Rectal smooth muscle tissue (tissue), 1 donor: Measurements from ENCODE around the gene ARL16.

ENCODE experiments used
- H3K27ac ChIP-seq: one replicate; pipeline ENCODE4 v1.7.0; 2013; ENCODE audit warnings: low read depth, low read length, inconsistent platforms
- H3K27me3 ChIP-seq: one replicate; pipeline ENCODE4 v1.7.0; 2013; ENCODE audit warnings: low read length; ENCODE audit not compliant: control insufficient read depth, insufficient read depth
- H3K36me3 ChIP-seq: one replicate; pipeline ENCODE4 v1.7.0; 2013; ENCODE audit warnings: low read length; ENCODE audit not compliant: control insufficient read depth, insufficient read depth
- H3K4me1 ChIP-seq: one replicate; pipeline ENCODE4 v1.7.0; 2013; ENCODE audit warnings: low read length; ENCODE audit not compliant: control insufficient read depth, insufficient read depth
- H3K4me3 ChIP-seq: one replicate; pipeline ENCODE4 v1.7.0; 2013; ENCODE audit warnings: low read length
- H3K9ac ChIP-seq: one replicate; pipeline ENCODE4 v1.7.0; 2013; ENCODE audit warnings: low read length

Gene ARL16, protein sequence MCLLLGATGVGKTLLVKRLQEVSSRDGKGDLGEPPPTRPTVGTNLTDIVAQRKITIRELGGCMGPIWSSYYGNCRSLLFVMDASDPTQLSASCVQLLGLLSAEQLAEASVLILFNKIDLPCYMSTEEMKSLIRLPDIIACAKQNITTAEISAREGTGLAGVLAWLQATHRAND

DNA sequence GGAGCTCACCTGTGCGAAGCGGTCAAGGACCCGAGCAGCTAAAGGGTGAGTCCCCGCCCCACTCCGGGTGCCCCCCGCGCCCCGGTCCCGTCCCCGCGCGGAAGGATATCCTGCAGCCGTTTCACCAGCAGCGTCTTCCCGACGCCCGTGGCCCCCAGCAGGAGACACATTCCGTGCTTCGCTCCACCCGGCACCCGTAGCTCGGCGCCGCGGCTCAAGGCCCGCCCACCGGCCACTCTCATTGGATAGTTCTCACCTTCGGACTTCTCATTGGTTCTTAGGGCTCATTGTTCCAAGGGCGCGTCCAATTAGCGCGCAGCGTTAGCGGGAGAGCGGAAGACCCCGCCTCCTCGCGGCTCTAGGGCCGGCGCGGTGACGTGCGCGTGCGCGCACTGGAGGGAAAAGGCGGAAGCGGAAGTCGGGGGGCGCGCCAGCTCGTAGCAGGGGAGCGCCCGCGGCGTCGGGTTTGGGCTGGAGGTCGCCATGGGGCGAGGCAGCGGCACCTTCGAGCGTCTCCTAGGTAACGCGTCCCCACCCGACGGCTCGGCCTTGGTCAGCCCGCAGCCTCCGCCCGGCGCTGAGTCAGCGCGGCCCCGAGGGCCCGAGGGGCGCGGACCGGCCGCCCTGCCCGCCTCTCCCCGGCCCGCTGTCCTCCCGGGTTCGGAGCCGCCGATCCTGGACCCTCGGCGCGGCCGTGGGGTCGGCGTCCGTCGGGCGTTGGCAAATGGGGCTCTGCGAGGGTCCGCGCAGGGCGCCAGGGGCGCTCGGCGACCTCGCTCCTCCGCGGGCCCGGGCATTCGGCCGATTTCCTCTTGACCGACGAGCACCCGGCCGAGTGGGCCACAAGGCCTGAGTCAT, at the start of gene ARL16, which contains the start of gene HGS:
Gene ARL16 (minus strand): TSS at position 214 of the 858 bp plus-strand sequence. CDS start 44 bp downstream, at position 170.
Gene HGS (plus strand): TSS at position 428 of the 858 bp plus-strand sequence. CDS start 56 bp downstream, at position 484.
- H3K36me3 ChIP-seq: peaks cover 18% of the 10 kb centered on the region
- H3K27me3 ChIP-seq: no peaks in the 10 kb centered on the region
- H3K27ac ChIP-seq: peak within 1 kb of the TSS; percentile 83
- H3K4me1 ChIP-seq: peaks cover 17% of the 10 kb centered on the region
- peak within 1 kb of the TSS; percentile 90 for H3K4me3 ChIP-seq
- peak within 1 kb of the TSS; percentile 95 for H3K9ac ChIP-seq

DNA sequence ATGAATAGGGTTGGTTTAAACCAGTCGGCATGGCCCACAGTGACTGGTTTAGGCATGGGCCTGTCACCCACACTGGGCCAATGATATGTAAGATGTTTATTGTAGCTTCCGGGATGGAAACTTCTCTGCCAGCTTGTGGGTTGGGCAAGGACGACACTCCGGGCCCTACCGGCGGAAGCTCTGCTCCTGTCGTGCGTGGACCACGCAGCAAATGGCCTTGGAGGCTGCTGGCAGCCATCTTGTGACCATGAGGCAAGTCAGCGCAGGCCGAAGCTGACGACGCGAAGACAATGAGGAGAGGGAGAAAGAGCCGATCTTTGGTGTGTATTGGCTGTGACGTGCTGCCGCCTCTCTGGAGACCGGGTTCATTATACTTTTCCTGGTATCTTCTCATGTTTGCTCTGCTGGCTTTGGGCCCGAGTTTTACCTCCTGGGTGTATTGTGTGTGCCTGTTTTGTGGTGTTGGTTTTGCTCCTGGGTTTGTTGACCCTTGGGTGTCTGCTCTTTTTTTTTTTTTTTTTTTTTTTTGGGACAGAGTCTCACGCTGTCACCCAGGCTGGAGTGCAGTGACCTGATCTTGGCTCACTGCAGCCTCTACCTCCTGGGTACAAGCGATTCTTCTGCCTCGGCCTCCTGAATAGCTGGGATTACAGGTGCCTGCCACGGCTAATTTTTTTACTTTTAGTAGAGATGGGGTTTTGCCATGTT, 43.9 kb upstream of the ARL16 start:
- Histone ChIP-seq H3K4me3 (no peak overlapping the region), H3K4me1 (no peaks in the 10 kb centered on the region), H3K27ac (no peak overlapping the region), H3K9ac (no peak overlapping the region), H3K36me3 (no peaks in the 10 kb centered on the region), H3K27me3 (peaks cover 7% of the 10 kb centered on the region)

DNA sequence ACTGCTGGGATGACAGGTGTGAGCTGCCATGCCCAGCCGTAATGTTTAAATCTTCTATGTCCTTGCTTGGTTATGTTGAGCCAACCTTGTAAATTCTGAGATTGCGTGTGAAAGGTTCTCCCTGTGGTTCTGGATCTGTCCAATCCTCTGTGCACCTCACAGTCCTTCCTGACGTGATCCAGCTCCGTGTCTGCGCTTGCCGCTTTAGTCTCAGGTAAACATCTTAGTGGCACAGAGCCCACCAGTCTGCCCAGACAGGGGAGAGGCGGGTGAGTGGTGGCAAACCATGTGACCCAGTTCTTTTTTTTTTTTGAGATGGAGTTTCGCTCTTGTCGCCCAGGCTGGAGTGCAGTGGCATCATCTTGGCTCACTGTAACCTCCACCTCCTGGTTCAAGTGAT, 42.4 kb upstream of the ARL16 start:
- Histone ChIP-seq H3K27ac (no peak overlapping the region), H3K9ac (no peak overlapping the region), H3K4me1 (no peaks in the 10 kb centered on the region), H3K36me3 (no peaks in the 10 kb centered on the region), H3K4me3 (no peak overlapping the region), H3K27me3 (peaks cover 7% of the 10 kb centered on the region)

DNA sequence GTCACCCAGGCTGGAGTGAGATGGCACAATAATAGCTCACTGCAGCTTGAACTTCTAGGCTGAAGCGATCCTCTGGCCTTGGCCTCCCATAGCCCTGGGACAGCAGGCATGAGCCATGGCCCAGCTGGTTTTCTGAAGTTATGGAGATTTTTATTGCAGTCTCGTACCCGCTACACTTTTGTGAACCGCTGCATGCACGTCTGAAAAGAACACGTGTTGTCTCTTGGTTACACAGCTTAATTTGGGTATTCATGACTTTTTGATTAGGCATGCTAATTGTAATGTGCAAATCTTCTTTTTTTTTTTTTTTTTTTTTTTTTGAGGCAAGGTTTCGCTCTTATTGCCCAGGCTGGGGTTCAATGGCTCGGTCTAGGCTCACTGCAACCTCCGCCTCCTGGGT, 41.8 kb upstream of the ARL16 start:
- H3K9ac ChIP-seq: no peak overlapping the region
- H3K27ac ChIP-seq: no peak overlapping the region
- H3K4me3 ChIP-seq: no peak overlapping the region
- peaks cover 7% of the 10 kb centered on the region for H3K27me3 ChIP-seq
- H3K4me1 ChIP-seq: no peaks in the 10 kb centered on the region
- no peaks in the 10 kb centered on the region for H3K36me3 ChIP-seq

DNA sequence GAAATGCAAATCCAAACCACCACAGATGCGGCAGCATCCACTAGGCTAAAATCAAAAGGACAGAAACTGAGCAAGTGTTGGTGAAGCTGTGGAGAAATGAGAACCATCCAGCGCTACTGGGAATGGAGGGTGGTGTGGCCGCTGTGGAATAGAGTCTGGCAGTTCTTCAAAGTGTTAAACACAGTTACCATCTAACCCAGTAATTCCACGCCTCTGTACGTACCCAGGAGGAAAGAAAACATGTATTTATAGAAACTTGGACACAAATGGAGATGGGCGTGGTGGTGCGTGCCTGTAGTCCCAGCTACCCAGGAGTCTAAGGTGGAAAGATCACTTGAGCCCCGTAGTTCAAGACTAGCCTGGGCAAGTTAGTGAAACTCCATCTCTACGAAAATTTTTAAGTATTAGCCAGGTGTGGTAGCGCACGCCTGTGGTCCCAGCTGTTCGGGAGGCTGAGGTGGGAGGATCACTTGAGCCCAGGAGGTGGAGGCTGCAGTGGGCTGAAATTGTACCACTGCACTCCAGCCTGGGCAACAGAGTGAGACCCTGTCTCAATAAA, 40.1 kb upstream of the ARL16 start:
- H3K36me3 ChIP-seq: no peaks in the 10 kb centered on the region
- H3K27ac ChIP-seq: no peak overlapping the region
- no peak overlapping the region for H3K9ac ChIP-seq
- H3K27me3 ChIP-seq: peaks cover 5% of the 10 kb centered on the region
- H3K4me1 ChIP-seq: no peaks in the 10 kb centered on the region
- H3K4me3 ChIP-seq: no peak overlapping the region

DNA sequence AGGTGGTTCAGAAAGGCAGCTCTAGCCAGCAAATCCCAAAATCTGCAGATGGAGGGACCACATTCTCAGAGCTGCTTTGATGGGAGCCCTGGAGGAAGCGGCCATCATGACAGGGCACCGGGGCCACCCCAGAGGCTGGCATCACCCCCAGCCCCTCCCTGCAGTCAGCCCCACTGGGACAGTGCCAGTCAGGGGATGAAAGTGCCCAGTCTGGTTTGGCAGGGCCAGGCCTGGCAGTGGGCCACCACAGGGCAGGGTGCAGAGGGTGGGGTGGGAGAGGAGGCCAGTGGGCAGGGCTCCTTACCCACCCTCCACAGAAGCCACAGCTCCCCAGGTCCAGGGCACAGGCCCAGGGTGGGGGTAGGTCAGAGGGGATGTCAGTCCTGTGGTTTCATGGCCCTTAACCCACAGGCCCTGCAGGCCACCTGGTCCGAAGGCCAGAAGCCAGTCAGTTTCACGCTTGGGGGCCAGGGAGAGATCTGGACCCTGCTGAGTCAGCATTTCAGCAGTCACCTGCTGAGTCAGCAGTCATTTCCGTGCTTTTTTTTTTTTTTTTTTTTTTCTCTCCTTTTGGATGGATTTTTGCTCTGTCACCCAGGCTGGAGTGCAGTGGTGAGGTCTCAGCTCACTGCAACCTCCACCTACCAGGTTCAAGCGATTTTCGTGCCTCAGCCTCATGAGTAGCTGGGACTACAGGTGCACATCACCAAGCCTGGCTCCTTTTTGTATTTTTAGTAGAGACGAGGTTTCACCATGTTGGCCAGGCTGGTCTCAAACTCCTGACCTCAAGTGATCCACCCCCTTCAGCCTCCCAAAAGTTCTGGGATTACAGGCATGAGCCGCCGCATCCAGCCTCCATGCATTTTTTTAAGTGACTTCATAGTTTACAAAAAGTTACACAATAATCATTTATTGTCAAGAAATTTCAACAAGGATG, 38.9 kb upstream of the ARL16 start:
- Histone ChIP-seq H3K27ac (no peak overlapping the region), H3K4me3 (no peak overlapping the region), H3K4me1 (no peaks in the 10 kb centered on the region), H3K9ac (no peak overlapping the region), H3K36me3 (no peaks in the 10 kb centered on the region), H3K27me3 (peaks cover 5% of the 10 kb centered on the region)

DNA sequence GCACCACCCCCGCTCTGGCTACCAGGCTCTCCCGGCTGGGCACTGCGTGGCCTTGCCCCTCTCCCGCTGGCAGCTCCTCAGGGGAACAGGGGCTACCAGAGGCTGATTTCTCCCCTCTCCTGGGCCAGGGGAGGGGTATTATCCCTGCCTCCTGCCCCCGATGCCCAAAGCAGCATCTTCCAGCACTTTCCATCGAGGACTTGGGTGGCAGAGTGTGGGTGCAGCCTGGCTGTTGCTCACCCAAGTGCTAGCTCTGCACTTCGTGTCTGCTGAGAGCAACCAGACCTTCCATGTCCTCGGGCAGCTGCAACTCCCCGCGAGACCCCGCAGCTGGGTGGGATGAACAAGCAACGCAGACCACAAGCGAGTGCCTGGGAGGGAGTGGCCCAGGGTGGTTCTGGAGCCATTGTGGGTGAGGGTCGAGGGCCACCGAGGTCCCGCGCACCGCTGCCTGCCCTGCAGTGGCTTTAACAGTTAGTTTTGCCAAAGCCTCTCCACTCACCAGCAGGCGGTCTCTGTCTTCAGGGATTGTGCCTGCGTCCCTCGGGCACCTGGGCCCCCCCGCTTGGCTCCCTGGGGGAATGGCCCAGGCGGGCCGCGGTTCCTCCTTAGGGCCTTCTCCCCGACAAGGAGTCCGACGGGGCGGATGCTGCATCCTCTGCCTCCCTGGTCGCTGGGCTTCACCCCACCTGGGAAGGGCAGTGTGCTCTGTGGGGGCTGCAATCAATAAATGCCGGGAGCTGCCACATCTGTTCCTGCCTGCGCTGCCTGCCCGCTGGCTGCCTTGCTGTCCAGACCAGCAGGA, 36.9 kb upstream of the ARL16 start:
- Histone ChIP-seq H3K4me1 (no peaks in the 10 kb centered on the region), H3K4me3 (no peak overlapping the region), H3K27me3 (no peaks in the 10 kb centered on the region), H3K9ac (no peak overlapping the region), H3K36me3 (no peaks in the 10 kb centered on the region), H3K27ac (no peak overlapping the region)

DNA sequence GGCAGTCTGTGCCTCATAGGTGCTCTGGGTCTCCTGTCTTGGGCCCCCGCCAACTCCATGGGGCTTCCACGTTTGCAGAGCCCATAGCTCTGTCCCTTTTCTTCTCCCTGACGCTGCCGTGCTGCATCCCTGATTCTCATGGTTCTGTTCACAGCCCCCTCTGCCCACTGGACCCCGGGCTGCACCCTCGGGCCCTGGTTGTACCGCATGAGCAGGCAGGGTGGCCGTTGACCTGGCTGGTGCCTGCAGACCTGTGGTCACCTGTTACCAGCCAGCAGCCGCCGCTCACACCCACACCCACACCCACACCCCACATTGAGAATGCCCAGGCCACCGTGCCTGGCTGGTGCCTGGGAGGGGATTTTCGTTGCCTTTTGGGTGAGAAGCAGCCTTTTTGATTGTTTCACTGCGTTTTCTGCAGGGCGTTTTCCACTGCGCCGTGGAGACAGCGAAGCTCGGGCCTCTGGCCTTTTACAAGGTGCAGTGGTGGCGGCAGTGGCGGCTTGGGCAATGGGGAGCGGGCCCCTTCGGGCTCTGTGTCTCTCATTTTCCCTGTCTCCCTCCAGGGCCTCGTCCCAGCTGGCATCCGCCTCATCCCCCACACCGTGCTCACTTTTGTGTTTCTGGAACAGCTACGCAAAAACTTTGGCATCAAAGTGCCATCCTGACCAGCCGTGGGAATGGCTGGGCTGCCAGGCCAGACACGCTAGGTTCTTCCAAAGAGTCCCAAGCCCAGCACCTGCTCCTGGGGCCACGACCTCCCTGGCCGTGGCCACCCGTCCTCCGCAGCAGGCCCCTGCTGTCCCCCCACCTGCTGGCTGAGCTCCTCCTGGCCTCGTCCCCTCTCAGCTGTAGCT, 36.0 kb upstream of the ARL16 start:
- Histone ChIP-seq H3K36me3 (no peaks in the 10 kb centered on the region), H3K27ac (no peak overlapping the region), H3K4me1 (no peaks in the 10 kb centered on the region), H3K9ac (no peak overlapping the region), H3K27me3 (no peaks in the 10 kb centered on the region), H3K4me3 (no peak overlapping the region)

DNA sequence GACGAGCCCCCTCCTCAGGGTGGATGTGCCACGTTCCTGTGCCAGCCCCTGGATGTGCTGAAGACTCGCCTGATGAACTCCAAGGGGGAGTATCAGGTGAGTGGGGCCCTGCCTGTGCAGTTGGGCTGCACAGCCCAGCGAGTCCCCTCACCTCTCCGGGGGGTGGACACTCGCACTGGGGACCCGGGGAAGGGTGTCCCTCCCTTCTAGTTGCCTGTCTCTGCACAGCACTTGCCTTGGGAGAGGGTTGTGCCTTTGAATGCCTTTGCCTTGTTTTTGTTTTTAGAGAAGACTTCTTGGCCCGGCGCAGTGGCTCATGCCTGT, 34.1 kb upstream of the ARL16 start:
- Histone ChIP-seq H3K27ac (no peak overlapping the region), H3K9ac (no peak overlapping the region), H3K27me3 (no peaks in the 10 kb centered on the region), H3K4me3 (no peak overlapping the region), H3K4me1 (peaks cover 2% of the 10 kb centered on the region), H3K36me3 (no peaks in the 10 kb centered on the region)

DNA sequence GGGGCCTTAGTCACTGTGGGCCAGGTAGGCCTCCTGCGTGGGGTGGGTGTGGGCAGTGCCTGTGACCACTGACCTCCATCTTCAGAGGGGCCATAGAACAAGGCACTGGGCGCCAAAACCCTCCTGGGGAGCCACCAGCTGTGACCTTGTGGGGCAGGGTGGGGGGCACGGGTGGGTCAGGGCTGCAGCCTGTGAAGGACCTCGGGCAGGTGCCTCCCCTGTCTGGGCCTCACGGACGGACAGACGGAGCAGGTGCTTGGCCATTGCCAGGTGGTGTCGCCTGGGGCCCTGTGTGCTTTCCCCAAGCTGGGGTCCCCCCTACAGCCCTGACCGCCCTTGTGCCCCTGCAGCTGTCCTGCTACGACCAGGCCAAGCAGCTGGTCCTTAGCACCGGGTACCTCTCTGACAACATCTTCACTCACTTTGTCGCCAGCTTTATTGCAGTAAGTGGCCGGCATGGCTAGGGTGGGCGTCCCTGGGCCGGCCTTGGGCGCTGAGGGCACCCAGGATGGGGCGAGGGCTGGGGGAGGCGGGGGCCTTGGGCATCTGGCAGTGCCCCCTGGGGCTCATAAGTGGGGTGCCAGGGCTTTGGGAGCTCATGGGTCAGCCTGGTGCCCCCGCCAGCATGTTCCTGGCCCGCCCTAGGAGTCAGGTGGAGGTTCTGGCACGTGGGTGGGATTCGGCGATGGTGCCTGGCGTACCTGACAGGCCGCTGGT, 33.6 kb upstream of the ARL16 start:
- no peaks in the 10 kb centered on the region for H3K36me3 ChIP-seq
- H3K27me3 ChIP-seq: no peaks in the 10 kb centered on the region
- peaks cover 4% of the 10 kb centered on the region for H3K4me1 ChIP-seq
- no peak overlapping the region for H3K4me3 ChIP-seq
- no peak overlapping the region for H3K9ac ChIP-seq
- no peak overlapping the region for H3K27ac ChIP-seq
